ENCODE results near the gene CLCN7. TPM values are rescaled to one million over a fixed set of nuclear protein-coding genes. Genes with fewer than 3 reads are reported as not detected.

Gene CLCN7
- total and polyA plus RNA-seq, 2 of the 8 experiments (the other 6 are each of a cell fraction or from before 2014, with no cell fraction given): 38.6 to 81.5 TPM

DNA sequence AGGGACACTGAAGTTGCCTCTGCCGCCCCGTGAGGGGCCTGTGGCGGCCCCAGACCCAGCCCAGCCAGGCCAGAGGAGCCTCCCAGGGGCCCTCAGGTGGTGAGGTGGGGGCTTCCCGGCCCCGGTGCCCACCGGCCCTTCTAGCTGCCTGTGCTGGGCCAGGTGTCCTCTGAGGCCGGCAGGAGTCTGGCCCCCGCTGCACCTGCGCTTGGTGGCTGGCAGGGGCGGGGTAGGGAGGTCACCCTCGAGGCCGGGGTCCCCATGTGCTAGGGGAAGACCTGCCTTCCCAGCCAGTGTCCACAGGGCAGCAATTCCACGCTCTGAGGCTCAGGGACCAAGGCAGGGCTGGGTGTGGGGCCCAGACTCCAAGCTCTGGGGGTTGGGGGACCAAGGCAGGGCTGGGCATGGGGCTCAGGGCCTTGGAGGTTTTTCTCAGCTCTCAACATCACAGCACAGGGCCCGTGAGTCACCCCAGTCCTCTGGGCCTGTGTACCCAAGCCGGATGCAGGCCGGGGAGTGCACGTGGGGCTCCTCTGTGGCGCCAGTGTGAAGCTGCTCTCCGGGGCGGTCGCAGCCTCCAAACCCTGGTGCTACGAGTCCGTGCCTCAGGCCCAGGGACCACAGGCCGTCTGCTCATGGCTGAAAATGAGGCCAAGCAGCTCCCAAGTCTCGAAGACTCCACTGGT, 29.2 kb downstream of the CLCN7 start (continued):
- TF ChIP-seq, protein P1, sequence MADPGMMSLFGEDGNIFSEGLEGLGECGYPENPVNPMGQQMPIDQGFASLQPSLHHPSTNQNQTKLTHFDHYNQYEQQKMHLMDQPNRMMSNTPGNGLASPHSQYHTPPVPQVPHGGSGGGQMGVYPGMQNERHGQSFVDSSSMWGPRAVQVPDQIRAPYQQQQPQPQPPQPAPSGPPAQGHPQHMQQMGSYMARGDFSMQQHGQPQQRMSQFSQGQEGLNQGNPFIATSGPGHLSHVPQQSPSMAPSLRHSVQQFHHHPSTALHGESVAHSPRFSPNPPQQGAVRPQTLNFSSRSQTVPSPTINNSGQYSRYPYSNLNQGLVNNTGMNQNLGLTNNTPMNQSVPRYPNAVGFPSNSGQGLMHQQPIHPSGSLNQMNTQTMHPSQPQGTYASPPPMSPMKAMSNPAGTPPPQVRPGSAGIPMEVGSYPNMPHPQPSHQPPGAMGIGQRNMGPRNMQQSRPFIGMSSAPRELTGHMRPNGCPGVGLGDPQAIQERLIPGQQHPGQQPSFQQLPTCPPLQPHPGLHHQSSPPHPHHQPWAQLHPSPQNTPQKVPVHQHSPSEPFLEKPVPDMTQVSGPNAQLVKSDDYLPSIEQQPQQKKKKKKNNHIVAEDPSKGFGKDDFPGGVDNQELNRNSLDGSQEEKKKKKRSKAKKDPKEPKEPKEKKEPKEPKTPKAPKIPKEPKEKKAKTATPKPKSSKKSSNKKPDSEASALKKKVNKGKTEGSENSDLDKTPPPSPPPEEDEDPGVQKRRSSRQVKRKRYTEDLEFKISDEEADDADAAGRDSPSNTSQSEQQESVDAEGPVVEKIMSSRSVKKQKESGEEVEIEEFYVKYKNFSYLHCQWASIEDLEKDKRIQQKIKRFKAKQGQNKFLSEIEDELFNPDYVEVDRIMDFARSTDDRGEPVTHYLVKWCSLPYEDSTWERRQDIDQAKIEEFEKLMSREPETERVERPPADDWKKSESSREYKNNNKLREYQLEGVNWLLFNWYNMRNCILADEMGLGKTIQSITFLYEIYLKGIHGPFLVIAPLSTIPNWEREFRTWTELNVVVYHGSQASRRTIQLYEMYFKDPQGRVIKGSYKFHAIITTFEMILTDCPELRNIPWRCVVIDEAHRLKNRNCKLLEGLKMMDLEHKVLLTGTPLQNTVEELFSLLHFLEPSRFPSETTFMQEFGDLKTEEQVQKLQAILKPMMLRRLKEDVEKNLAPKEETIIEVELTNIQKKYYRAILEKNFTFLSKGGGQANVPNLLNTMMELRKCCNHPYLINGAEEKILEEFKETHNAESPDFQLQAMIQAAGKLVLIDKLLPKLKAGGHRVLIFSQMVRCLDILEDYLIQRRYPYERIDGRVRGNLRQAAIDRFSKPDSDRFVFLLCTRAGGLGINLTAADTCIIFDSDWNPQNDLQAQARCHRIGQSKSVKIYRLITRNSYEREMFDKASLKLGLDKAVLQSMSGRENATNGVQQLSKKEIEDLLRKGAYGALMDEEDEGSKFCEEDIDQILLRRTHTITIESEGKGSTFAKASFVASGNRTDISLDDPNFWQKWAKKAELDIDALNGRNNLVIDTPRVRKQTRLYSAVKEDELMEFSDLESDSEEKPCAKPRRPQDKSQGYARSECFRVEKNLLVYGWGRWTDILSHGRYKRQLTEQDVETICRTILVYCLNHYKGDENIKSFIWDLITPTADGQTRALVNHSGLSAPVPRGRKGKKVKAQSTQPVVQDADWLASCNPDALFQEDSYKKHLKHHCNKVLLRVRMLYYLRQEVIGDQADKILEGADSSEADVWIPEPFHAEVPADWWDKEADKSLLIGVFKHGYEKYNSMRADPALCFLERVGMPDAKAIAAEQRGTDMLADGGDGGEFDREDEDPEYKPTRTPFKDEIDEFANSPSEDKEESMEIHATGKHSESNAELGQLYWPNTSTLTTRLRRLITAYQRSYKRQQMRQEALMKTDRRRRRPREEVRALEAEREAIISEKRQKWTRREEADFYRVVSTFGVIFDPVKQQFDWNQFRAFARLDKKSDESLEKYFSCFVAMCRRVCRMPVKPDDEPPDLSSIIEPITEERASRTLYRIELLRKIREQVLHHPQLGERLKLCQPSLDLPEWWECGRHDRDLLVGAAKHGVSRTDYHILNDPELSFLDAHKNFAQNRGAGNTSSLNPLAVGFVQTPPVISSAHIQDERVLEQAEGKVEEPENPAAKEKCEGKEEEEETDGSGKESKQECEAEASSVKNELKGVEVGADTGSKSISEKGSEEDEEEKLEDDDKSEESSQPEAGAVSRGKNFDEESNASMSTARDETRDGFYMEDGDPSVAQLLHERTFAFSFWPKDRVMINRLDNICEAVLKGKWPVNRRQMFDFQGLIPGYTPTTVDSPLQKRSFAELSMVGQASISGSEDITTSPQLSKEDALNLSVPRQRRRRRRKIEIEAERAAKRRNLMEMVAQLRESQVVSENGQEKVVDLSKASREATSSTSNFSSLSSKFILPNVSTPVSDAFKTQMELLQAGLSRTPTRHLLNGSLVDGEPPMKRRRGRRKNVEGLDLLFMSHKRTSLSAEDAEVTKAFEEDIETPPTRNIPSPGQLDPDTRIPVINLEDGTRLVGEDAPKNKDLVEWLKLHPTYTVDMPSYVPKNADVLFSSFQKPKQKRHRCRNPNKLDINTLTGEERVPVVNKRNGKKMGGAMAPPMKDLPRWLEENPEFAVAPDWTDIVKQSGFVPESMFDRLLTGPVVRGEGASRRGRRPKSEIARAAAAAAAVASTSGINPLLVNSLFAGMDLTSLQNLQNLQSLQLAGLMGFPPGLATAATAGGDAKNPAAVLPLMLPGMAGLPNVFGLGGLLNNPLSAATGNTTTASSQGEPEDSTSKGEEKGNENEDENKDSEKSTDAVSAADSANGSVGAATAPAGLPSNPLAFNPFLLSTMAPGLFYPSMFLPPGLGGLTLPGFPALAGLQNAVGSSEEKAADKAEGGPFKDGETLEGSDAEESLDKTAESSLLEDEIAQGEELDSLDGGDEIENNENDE (IDR thresholded peaks at IDR 0.05; ENCODE audit: insufficient replicate concordance, low read length): no peak
- TF ChIP-seq BCL11A (IDR thresholded peaks at IDR 0.05; ENCODE audit: low read depth in 2 of 2, low read length in 2 of 2) (no peak), SIX5 (IDR thresholded peaks at IDR 0.05; ENCODE audit: low read depth, low read length) (no peak), CEBPB (IDR thresholded peaks at IDR 0.05; ENCODE audit: low read depth, low read length) (no peak), SAP30 (IDR thresholded peaks at IDR 0.05; ENCODE audit: insufficient read depth, insufficient replicate concordance, low read length) (no peak), POU5F1 (IDR thresholded peaks at IDR 0.05; ENCODE audit: low read depth, low read length) (no peak), EGR1 (IDR thresholded peaks at IDR 0.05; ENCODE audit: borderline replicate concordance, low read depth, low read length) (no peak)
